Measurements from ENCODE around the gene IGSF3. TPM values are rescaled to one million over a fixed set of nuclear protein-coding genes. Genes with fewer than 3 reads are reported as not detected.
"Not testable (repeated sequence)": the region's sequence is repeated elsewhere in the genome, so short reads cannot be mapped to it uniquely, and the experiment has no call there.

Gene IGSF3
- total RNA-seq, 1 experiment from 2014 or later = 5.8 TPM

DNA sequence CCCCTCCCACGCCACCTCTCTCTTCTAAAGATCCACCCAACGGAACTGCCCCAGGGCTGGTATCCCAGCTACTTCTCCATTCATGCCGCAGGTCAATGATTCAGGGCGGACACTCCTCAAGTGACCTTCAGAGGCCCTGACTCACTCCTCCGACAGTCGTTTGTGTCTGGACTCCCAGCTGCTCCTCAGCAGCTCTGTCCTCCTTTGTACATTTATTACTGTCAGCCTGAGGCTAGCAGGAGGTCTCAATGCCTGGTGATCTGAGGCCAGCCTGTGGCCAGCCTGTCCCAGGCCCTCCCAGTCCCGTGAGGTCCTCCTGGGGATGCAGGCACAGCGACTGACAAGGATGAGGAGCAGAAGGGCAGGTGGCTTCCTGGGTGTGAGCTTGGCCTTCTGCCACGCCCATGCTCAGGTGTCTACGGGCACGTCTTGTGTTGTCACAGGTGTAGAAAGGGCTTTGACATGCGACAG is 24.2 kb downstream of the IGSF3 start:
- H3K4me1 ChIP-seq (replicated peaks); H3K9me3 ChIP-seq (replicated peaks); DNase-seq (ENCODE audit: low read depth in 1 of 2, low spot score in 2 of 2); H3K36me3 ChIP-seq; H3K4me3 ChIP-seq; H3K27me3 ChIP-seq (replicated peaks); H3K27ac ChIP-seq: not testable (repeated sequence)

- not testable (repeated sequence) for H3K36me3 ChIP-seq; H3K4me3 ChIP-seq; DNase-seq (ENCODE audit: low read depth in 1 of 2, low spot score in 2 of 2); H3K4me1 ChIP-seq (replicated peaks); H3K27me3 ChIP-seq (replicated peaks); H3K9me3 ChIP-seq (replicated peaks); H3K27ac ChIP-seq
These were observed 24.9 kb downstream of the IGSF3 start for GRCh38 chr1:116642311-116643280.

DNA sequence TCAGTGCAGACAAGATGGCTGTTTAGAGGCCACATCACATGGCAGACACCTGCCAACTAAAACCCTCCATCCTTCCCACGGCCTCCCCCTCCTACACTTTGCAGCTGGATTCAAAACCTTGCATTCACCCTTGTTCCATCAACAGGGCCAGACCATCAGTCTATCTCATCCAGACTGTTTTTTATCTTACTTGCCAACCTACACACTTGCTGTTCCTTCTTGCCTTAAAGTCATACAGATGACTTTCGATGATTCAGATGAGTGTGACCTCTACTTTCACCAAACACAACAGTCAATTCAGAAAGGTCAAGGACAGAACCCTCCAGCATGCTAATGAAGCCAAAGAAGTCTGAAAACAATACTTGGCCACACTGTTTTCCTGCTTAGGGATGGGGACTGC is 29.9 kb downstream of the IGSF3 start:
- not testable (repeated sequence) for DNase-seq (ENCODE audit: low read depth in 1 of 2, low spot score in 2 of 2); H3K36me3 ChIP-seq; H3K9me3 ChIP-seq (replicated peaks); H3K4me1 ChIP-seq (replicated peaks); H3K27me3 ChIP-seq (replicated peaks); H3K4me3 ChIP-seq; H3K27ac ChIP-seq

DNA sequence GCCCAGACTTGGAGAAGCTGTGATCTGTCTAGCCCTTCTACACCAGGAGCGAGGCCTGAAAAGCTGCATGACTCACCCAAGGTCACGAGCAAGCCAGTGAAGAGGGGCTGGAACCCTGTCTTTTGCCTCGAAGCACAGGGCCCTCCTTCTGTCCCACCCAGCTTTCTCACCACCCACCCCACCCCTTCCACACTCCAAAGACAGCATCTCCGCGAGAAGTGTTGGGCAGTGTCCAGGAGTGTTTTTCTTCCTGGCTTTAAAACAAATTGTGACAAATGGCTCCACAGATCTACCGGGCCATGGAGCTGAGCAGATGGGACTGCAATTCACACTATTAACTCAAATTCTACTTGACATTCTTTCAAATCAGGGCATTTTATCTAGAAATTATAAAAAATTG is 30.9 kb downstream of the IGSF3 start:
- not testable (repeated sequence) for DNase-seq (ENCODE audit: low read depth in 1 of 2, low spot score in 2 of 2); H3K27me3 ChIP-seq (replicated peaks); H3K4me3 ChIP-seq; H3K27ac ChIP-seq; H3K9me3 ChIP-seq (replicated peaks); H3K36me3 ChIP-seq; H3K4me1 ChIP-seq (replicated peaks)

DNA sequence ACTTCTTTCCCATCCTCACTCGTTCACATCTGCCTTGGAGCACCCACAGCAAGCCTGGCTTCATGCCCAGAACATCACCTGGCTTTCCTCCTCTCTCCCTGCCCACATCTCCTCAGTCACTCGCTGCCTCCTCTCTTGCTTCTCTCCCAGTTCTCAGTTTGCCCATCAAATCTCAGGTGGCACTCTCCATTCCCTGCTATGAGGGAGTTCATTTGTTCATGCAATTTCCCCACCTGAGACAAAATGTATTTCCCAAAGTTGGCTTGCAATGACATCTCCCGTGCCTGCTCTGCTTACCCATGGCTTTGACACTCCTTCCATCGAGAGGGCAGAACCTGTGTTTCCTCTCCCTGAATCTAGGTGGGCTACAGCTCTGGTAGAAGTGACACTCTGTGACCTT is 33.1 kb downstream of the IGSF3 start:
- not testable (repeated sequence) for H3K27ac ChIP-seq; H3K9me3 ChIP-seq (replicated peaks); H3K36me3 ChIP-seq; H3K4me3 ChIP-seq; H3K4me1 ChIP-seq (replicated peaks); DNase-seq (ENCODE audit: low read depth in 1 of 2, low spot score in 2 of 2); H3K27me3 ChIP-seq (replicated peaks)

DNA sequence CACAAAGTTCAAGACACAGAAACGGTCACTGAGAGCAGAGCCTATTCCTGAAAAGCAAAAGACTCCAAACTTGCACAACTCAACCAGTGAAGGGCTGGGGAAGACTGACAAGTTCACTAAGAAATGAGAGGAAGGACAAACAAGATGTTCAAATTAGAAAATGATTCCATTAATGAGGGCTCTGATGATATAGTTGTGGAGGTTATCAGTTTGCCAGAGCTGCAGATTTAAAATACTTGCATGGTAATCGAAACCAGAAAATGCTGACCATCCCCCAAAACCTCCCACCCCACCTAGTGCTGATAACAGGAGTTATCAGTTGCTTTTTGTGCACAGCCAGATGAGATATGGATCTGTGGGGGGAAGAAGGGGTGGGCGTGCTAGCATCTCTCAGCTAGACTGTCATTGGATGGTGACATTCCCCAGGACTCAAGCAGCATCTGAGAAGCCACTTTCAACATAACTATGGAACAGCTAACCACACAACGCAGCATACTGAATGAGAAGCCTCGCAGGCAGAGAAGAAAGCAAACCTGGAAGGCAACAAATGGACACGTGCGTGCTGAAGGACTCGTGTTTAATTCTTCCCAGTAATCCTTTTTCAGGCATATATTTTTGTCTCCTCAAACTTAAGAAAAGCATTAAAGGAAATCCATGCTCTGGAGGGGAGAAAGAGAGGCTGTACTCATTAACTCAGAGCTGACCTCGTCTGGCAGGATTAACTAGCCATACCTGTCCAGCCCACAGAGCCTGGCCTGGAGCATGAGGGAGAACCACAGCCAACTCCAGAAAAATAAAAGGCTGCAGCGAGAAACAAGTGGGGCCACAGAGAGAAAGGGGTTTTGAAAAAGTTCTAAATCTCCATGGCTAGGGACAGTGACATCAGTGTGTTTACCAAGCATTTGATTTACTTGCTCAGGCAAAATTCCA is 35.3 kb downstream of the IGSF3 start:
- not testable (repeated sequence) for H3K27me3 ChIP-seq (replicated peaks); H3K4me1 ChIP-seq (replicated peaks); H3K9me3 ChIP-seq (replicated peaks); DNase-seq (ENCODE audit: low read depth in 1 of 2, low spot score in 2 of 2); H3K4me3 ChIP-seq; H3K36me3 ChIP-seq; H3K27ac ChIP-seq

- H3K4me3 ChIP-seq; H3K36me3 ChIP-seq; H3K9me3 ChIP-seq (replicated peaks); DNase-seq (ENCODE audit: low read depth in 1 of 2, low spot score in 2 of 2); H3K27me3 ChIP-seq (replicated peaks); H3K4me1 ChIP-seq (replicated peaks); H3K27ac ChIP-seq: not testable (repeated sequence)
These were observed 36.0 kb downstream of the IGSF3 start for GRCh38 chr1:116631554-116631953.

GRCh38 chr1:116630057-116630456 is 37.5 kb downstream of the IGSF3 start:
- not testable (repeated sequence) for H3K27ac ChIP-seq; H3K9me3 ChIP-seq (replicated peaks); H3K27me3 ChIP-seq (replicated peaks); H3K36me3 ChIP-seq; DNase-seq (ENCODE audit: low read depth in 1 of 2, low spot score in 2 of 2); H3K4me3 ChIP-seq; H3K4me1 ChIP-seq (replicated peaks)

- H3K27me3 ChIP-seq (replicated peaks); H3K4me1 ChIP-seq (replicated peaks); DNase-seq (ENCODE audit: low read depth in 1 of 2, low spot score in 2 of 2); H3K36me3 ChIP-seq; H3K27ac ChIP-seq; H3K4me3 ChIP-seq; H3K9me3 ChIP-seq (replicated peaks): not testable (repeated sequence)
These were observed 38.1 kb downstream of the IGSF3 start for GRCh38 chr1:116629441-116629840.

DNA sequence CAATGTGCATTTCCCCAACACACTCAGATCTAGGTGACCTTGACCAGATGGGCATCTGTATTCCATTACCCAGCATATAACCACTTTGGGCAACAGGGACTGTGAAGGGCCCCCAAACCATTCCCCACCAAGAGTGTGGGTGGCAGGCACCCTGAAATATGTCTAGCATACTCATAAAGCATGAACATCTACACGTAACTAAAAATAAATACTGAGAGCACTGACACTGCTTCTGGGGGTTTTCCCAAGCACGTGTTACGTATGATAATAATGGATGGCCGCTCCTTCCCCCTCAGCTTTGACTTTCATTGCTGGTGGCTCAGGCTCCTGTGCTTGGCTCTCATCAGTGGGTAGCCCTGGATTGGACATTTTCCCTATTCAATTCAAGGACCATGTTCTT is 39.1 kb downstream of the IGSF3 start:
- Histone ChIP-seq H3K36me3 (no peaks in the 10 kb centered on the region), H3K4me1 (replicated peaks) (no peaks in the 10 kb centered on the region), H3K27ac (no peak overlapping the region), H3K4me3 (no peak overlapping the region), H3K27me3 (replicated peaks) (no peaks in the 10 kb centered on the region), H3K9me3 (replicated peaks) (no peaks in the 10 kb centered on the region)
- no peak for DNase-seq (ENCODE audit: low read depth in 1 of 2, low spot score in 2 of 2)

DNA sequence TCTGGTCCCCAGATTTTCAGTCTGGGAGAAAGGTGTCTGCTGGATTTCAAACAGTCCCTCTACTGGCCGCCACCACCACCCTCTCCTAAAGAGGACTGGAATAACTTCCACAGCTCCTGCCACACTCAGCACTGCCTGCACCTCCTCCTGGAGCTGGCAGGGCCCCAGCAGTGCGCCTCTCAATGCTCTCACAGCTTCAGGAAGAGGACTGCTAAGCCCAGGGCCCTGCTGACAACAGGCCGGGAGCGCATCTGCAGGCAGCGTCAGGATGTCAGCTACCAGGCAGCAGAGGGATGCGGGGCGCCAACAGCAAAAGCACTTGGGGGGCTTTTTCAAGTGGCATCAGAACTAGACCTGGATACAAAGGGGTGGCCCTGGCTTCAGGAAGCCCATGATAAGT is 40.2 kb downstream of the IGSF3 start:
- H3K9me3 ChIP-seq (replicated peaks); DNase-seq (ENCODE audit: low read depth in 1 of 2, low spot score in 2 of 2); H3K4me3 ChIP-seq; H3K27me3 ChIP-seq (replicated peaks); H3K36me3 ChIP-seq; H3K4me1 ChIP-seq (replicated peaks); H3K27ac ChIP-seq: not testable (repeated sequence)

- not testable (repeated sequence) for H3K4me1 ChIP-seq (replicated peaks); H3K4me3 ChIP-seq; H3K27me3 ChIP-seq (replicated peaks); DNase-seq (ENCODE audit: low read depth in 1 of 2, low spot score in 2 of 2); H3K36me3 ChIP-seq; H3K27ac ChIP-seq; H3K9me3 ChIP-seq (replicated peaks)
These were observed 40.6 kb downstream of the IGSF3 start for GRCh38 chr1:116626915-116627314.

- H3K27me3 ChIP-seq (replicated peaks); H3K4me1 ChIP-seq (replicated peaks); H3K9me3 ChIP-seq (replicated peaks); H3K4me3 ChIP-seq; DNase-seq (ENCODE audit: low read depth in 1 of 2, low spot score in 2 of 2); H3K36me3 ChIP-seq; H3K27ac ChIP-seq: not testable (repeated sequence)
These were observed 42.4 kb downstream of the IGSF3 start for GRCh38 chr1:116625155-116625554.

DNA sequence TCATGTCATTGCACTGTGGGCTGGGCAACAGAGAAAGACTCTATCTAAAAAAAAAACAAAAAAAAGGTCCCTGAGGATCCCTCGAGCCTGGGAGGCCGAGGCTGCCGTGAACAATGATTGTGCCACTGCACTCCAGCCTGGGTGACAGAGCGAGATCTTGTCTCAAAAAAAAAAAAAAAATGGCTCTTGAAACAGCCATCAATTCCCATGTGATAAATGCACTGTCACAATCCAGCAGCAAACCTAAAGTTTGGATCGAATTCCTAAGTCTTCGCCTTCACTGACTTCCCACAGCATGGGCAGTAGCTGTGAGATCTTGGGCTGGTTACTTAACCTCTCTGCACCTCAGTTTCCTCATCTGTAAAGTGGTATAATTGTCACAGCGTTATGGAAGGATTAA is 43.5 kb downstream of the IGSF3 start:
- Histone ChIP-seq H3K27ac (no peak overlapping the region), H3K27me3 (replicated peaks) (no peaks in the 10 kb centered on the region), H3K4me1 (replicated peaks) (no peaks in the 10 kb centered on the region), H3K4me3 (no peak overlapping the region), H3K36me3 (no peaks in the 10 kb centered on the region), H3K9me3 (replicated peaks) (no peaks in the 10 kb centered on the region)
- DNase-seq (ENCODE audit: low read depth in 1 of 2, low spot score in 2 of 2) = no peak
